Endothelial cell of umbilical vein (primary cell): ENCODE measurements around the gene CTBP1.
"Not testable (repeated sequence)": the region's sequence is repeated elsewhere in the genome, so short reads cannot be mapped to it uniquely, and the experiment has no call there.

ENCODE experiments used
- JUN ChIP-seq: IDR thresholded peaks from 2 replicates; pipeline ENCODE4 v1.6.1; 2011; ENCODE audit warnings: borderline replicate concordance, low read depth; ENCODE audit not compliant: insufficient read length, insufficient read depth
- TF ChIP-seq, protein P1 (sequence below), 2 donors: IDR thresholded peaks; 1 replicate in 1 of 2; 2 replicates in 1 of 2; pipeline ENCODE4 v1.5.1; 2011; ENCODE audit warnings: low read length in 2 of 2, mild to moderate bottlenecking in 2 of 2, moderate library complexity in 2 of 2, control low read depth in 1 of 2, inconsistent platforms in 1 of 2, low read depth in 1 of 2; ENCODE audit not compliant: insufficient read depth in 1 of 2; ENCODE audit errors: extremely low read depth in 1 of 2

DNA sequence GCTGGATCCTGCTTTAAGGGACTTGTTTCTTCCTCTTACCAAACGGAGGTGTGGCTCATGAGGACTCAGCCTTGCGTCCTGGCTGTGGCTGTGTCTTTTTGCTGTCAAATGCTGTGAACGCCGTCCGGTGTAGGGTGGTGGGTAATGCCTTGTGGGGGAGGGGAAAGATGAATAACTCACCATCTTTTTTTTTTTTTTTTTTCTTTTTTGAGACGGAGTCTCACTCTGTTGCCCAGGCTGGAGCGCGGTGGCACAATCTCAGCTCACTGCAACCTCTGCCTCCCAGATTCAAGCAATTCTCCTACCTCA lies 43.7 kb upstream of the CTBP1 start:
- TF ChIP-seq, protein P1, sequence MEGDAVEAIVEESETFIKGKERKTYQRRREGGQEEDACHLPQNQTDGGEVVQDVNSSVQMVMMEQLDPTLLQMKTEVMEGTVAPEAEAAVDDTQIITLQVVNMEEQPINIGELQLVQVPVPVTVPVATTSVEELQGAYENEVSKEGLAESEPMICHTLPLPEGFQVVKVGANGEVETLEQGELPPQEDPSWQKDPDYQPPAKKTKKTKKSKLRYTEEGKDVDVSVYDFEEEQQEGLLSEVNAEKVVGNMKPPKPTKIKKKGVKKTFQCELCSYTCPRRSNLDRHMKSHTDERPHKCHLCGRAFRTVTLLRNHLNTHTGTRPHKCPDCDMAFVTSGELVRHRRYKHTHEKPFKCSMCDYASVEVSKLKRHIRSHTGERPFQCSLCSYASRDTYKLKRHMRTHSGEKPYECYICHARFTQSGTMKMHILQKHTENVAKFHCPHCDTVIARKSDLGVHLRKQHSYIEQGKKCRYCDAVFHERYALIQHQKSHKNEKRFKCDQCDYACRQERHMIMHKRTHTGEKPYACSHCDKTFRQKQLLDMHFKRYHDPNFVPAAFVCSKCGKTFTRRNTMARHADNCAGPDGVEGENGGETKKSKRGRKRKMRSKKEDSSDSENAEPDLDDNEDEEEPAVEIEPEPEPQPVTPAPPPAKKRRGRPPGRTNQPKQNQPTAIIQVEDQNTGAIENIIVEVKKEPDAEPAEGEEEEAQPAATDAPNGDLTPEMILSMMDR (IDR thresholded peaks at IDR 0.05; ENCODE audit: extremely low read depth in 1 of 2, insufficient read depth in 1 of 2, low read depth in 1 of 2, low read length in 2 of 2) = not testable (repeated sequence)
- TF ChIP-seq JUN = not testable (repeated sequence)
